Fibroblast of the aortic adventitia (primary cell): Measurements from ENCODE around the gene ZNF597. TPM values are rescaled to one million over a fixed set of nuclear protein-coding genes. Genes with fewer than 3 reads are reported as not detected.

Experiments
- DNase-seq: peaks from one replicate; pipeline ENCODE4 v3.0.0-alpha.2; 2010; ENCODE audit warnings: low read depth
- H3K4me3 ChIP-seq: 2 replicates; pipeline ENCODE4 v1.5.1; 2011; ENCODE audit warnings: low read depth, mild to moderate bottlenecking, control low read depth, low read length, moderate library complexity
- CTCF ChIP-seq: IDR thresholded peaks from 2 replicates; pipeline ENCODE4 v1.5.1; 2011; ENCODE audit warnings: mild to moderate bottlenecking, low read length, control low read depth, inconsistent platforms; ENCODE audit not compliant: insufficient read depth
- total RNA-seq: library from RNA; depleted of rRNA; stranded (reverse); fragments of >200 nt; gene quantifications from 2 replicates; pipeline ENCODE4 v1.2.3, GENCODE V29; 2012; ENCODE audit warnings: low replicate concordance

The ZNF597 gene
- total RNA-seq, 1 donor: 2.8 TPM

- no peak overlapping the region for H3K4me3 ChIP-seq
- no peak for TF ChIP-seq CTCF
Observed at GRCh38 chr16:3460585-3460984, 17.3 kb upstream of the ZNF597 start.

DNA sequence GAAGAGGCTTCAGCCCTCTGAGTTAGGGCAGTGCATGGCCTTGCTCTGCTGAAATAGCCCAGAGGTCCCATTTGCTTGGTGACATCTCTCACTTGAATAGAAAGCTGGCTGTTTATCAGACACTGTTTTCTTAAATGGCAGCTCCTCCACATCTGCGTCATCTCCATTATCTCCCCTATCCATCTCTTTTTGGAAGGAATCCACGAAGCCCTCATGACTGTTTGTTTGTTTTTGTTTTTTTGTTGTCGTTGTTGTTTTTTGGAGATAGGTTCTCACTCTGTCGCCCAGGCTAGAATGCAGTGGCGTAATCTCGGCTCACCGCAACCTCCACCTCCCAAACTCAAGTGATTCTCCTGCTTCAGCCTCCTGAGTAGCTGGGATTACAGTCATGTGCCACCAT, 16.8 kb upstream of the ZNF597 start:
- DNase-seq: no peak
- H3K4me3 ChIP-seq: peak overlapping the region; percentile 92
- TF ChIP-seq CTCF: no peak

More at GRCh38 chr16:3460585-3460984, 17.3 kb upstream of the ZNF597 start:
- DNase-seq: no peak

DNA sequence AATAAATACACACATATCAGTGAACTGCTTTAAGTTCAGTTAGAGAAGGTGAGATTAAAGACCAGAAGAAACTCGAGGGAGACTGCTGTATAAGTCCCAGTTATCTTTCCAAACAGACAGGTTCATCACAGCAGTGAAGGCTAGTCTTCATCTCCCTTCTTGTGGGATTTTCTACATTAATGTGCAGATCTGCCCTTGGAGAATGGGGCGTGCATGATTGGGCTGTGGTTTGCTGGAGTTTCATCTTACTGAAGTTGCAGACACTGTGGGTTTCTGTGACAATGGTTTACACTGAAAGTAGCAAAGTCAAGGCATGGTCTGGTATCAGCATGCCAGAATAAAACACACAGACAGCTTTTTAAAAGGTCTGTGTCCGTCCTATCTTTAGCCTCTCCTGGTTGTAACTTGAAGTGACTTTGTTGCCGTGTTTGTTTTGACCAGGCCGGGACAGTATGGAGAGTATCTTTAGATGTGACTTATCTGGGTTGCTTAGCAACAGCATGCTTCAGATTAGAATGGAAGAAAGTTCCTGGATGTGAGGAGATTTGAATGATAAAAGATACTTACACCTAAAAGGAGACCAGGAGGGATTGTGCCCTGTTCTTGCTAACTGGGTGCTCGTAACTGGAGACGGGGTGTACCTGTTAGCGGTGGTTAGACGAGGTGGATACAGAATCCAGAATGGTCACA, 16.2 kb upstream of the ZNF597 start:
- DNase-seq: peak; percentile 27
- H3K4me3 ChIP-seq: peak overlapping the region; percentile 92
- no peak for TF ChIP-seq CTCF

DNA sequence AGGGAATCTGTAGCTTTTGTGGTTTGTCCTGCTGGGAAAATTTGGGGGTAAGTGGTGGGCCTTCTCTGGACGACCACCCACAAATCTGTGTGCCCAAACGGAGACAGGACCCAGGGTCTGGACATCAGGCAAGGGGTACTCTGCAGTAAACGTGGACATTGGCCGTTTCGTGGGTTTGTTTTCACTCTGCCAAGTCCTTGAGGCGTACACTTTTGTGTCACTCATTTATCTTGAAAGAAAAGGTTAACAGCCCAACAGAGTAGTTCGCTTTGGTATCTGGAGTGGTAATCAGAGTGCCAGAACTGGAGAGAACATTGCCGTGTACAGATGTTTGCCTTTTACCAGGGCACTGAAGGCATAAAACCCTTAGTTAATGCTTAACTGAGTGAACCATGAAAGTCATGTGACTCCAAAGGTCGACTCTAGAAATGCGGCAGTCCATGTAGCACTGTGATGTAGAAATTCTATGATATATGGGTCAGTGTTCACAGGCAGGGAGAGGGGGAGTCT, 15.6 kb upstream of the ZNF597 start:
- peak overlapping the region; percentile 92 for H3K4me3 ChIP-seq
- TF ChIP-seq CTCF: no peak
- DNase-seq: peak; percentile 35

DNA sequence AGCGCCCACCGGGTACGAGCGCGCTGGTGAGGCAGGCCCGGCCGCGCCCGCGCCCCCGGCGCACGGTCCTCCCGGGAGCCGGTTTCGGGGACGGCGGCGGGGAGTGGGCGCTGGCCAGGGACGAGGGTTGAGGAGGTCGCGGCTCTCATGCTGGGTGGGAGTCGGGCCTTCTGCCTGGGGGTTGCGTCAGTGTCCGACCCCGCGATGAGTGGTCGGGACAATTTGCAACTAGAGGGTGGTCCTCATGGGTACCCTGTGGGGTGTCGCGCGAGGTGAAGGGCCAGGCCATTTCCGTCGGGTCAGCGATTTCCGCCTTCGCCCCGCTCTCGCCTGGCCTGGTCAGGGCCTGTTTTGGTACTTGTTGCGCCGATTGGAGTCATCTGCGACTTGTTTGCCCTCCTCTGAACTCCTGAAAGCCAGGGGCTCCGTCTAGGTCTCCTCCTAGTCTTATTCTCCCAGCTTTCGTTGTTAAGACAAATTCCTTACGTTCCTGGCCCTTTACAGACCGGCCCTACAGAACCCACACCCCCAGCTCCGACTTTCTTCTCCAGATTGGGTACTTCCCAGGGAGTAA, 15.1 kb upstream of the ZNF597 start:
- no peak for TF ChIP-seq CTCF
- H3K4me3 ChIP-seq: peak overlapping the region; percentile 92
- DNase-seq: peak; percentile 61

DNA sequence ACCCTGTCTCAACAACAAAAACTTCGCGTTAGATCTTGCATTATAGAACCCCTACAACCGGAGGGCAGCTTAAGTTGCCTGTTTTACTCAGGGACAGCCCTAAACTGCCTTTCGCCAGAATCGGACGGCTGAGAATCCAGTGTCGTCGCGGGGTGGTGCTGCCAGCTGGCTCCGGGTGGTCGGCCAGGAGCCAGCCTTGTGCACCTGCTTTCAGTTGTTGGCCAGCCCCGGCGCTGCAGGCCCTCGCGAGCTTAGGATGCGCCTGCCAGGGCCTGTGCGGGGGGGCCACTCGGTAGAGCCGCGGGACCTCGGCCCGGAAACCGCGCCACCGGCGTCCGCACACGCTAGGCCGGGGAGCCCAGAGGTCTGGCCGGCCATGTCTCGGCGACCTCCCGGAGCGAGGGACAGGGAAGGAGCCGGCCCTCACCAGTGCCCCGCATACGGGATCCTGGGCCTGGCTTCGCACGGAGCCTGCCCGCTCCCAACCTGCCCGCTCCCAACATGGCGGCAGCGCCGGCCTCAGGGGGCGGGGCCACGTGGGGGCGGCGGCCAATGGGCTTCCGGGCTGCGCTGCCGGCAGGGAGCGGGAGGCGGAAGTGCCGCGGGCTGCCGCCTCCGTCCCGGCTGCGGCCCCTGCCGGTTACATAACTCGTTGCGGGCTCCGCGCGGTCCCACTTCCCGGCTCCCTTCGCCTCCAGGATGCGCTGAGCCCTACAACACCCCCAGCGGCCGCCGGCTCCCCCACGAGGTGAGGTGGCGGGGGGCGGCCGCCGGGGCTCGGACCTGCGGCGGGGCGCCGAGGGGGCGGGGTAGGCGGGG, 14.3 kb upstream of the ZNF597 start:
- peak; percentile 82 for DNase-seq
- peak overlapping the region; percentile 92 for H3K4me3 ChIP-seq
- TF ChIP-seq CTCF: peak; percentile 48
